ENCODE measurements around the gene ISOC1.

Gene ISOC1

GRCh38 chr5:129094087-129094923, at the start of gene ISOC1:
TSS of gene ISOC1 (plus strand) at chr5:129094749. CDS start at chr5:129094767, 18 bp downstream.
- Histone ChIP-seq H3K4me1 (ENCODE audit: insufficient read depth, poor library complexity, severe bottlenecking) (peaks cover 9% of the 10 kb centered on the region), H3K9me3 (ENCODE audit: severe bottlenecking) (no peaks in the 10 kb centered on the region), H3K27ac (ENCODE audit: poor library complexity, severe bottlenecking) (no peak within 1 kb of the TSS), H3K4me3 (ENCODE audit: severe bottlenecking) (peak within 1 kb of the TSS; percentile 90), H3K27me3 (ENCODE audit: insufficient read depth, poor library complexity, severe bottlenecking) (peaks cover 4% of the 10 kb centered on the region), H3K36me3 (ENCODE audit: low read depth) (no peaks in the 10 kb centered on the region)
- DNase-seq (ENCODE audit: low spot score) (peak; percentile 92), ATAC-seq (ENCODE audit: low read depth) (peak; percentile 90)
- TF ChIP-seq CTCF (IDR thresholded peaks at IDR 0.05; ENCODE audit: poor library complexity, severe bottlenecking): peak; percentile 18

GRCh38 chr5:129046151-129046550, 48.4 kb upstream of the ISOC1 start:
- H3K27ac ChIP-seq (ENCODE audit: poor library complexity, severe bottlenecking): no peak overlapping the region
- ATAC-seq (ENCODE audit: low read depth): 0 out of 3 replicates have a peak, but pooled peaks have one; percentile 49
- H3K27me3 ChIP-seq (ENCODE audit: insufficient read depth, poor library complexity, severe bottlenecking): no peaks in the 10 kb centered on the region
- DNase-seq (ENCODE audit: low spot score): no peak
- TF ChIP-seq CTCF (IDR thresholded peaks at IDR 0.05; ENCODE audit: poor library complexity, severe bottlenecking): no peak
- H3K4me3 ChIP-seq (ENCODE audit: severe bottlenecking): no peak overlapping the region
- no peaks in the 10 kb centered on the region for H3K36me3 ChIP-seq (ENCODE audit: low read depth)
- no peaks in the 10 kb centered on the region for H3K9me3 ChIP-seq (ENCODE audit: severe bottlenecking)
- no peaks in the 10 kb centered on the region for H3K4me1 ChIP-seq (ENCODE audit: insufficient read depth, poor library complexity, severe bottlenecking)

- TF ChIP-seq CTCF (IDR thresholded peaks at IDR 0.05; ENCODE audit: poor library complexity, severe bottlenecking): no peak
- H3K4me3 ChIP-seq (ENCODE audit: severe bottlenecking): no peak overlapping the region
- DNase-seq (ENCODE audit: low spot score): no peak
- H3K9me3 ChIP-seq (ENCODE audit: severe bottlenecking): no peaks in the 10 kb centered on the region
- H3K36me3 ChIP-seq (ENCODE audit: low read depth): no peaks in the 10 kb centered on the region
- no peaks in the 10 kb centered on the region for H3K27me3 ChIP-seq (ENCODE audit: insufficient read depth, poor library complexity, severe bottlenecking)
- H3K4me1 ChIP-seq (ENCODE audit: insufficient read depth, poor library complexity, severe bottlenecking): no peaks in the 10 kb centered on the region
- no peak overlapping the region for H3K27ac ChIP-seq (ENCODE audit: poor library complexity, severe bottlenecking)
- no peak for ATAC-seq (ENCODE audit: low read depth)
Measured at GRCh38 chr5:129048509-129048908, 46.0 kb upstream of the ISOC1 start.

GRCh38 chr5:129049126-129049799, 45.3 kb upstream of the ISOC1 start:
- H3K4me3 ChIP-seq (ENCODE audit: severe bottlenecking): no peak overlapping the region
- TF ChIP-seq CTCF (IDR thresholded peaks at IDR 0.05; ENCODE audit: poor library complexity, severe bottlenecking): no peak
- H3K36me3 ChIP-seq (ENCODE audit: low read depth): no peaks in the 10 kb centered on the region

More at GRCh38 chr5:129049126-129049799, 45.3 kb upstream of the ISOC1 start:
- no peaks in the 10 kb centered on the region for H3K27me3 ChIP-seq (ENCODE audit: insufficient read depth, poor library complexity, severe bottlenecking)
- no peak for ATAC-seq (ENCODE audit: low read depth)
- no peak for DNase-seq (ENCODE audit: low spot score)
- H3K9me3 ChIP-seq (ENCODE audit: severe bottlenecking): no peaks in the 10 kb centered on the region
- no peak overlapping the region for H3K27ac ChIP-seq (ENCODE audit: poor library complexity, severe bottlenecking)
- no peaks in the 10 kb centered on the region for H3K4me1 ChIP-seq (ENCODE audit: insufficient read depth, poor library complexity, severe bottlenecking)
